ENCODE measurements around the gene KRT71. TPM values are rescaled to one million over a fixed set of nuclear protein-coding genes. Genes with fewer than 3 reads are reported as not detected.

KRT71 gene
- total RNA-seq, 1 experiment from 2014 or later: not detected

DNA sequence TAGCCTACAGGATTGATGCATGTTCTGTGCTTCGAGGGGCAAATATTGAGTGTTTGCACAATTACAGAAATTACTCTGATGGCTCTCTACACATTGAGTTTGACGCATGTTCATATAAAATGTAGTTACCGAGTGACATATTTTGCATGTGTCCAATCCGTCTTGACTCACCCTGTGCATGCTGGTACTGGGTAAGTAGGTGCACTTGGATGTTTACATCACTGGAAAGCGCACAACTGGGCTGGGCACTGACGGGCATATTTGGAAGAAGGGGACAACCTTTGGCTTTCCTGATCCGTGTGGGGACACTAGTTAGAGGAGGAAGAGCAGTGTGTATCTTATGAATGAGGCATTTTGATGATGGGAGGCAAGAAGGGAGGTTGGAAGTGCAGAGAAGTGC, 55.0 kb downstream of the KRT71 start:
- DNase-seq (ENCODE audit: low read depth): no peak

- peak; percentile 84 for DNase-seq (ENCODE audit: low read depth)
Measured at GRCh38 chr12:52496590-52497071, 56.3 kb downstream of the KRT71 start.

DNA sequence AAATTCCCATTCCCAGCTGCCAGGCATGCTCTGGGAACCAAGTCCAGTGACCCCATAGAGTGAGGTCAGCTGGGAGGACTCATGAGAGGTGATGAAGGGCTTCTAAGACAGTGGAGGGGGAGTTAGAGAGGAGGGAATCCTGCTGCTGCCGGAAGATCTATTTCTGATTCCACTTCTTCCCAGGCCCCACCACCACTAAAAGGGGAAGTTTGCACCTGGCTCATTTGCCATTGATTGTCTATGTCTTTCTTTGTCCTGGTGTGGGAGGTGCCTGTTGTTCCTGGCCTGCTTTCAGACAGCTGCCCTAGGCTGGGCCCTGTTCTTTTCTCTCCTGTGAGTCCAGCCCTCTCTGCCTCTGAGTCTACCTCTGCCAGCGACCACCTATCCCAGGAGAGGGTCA, 56.9 kb downstream of the KRT71 start:
- DNase-seq (ENCODE audit: low read depth): peak; percentile 4

GRCh38 chr12:52495389-52495788, 57.6 kb downstream of the KRT71 start:
- DNase-seq (ENCODE audit: low read depth): peak; percentile 32

DNA sequence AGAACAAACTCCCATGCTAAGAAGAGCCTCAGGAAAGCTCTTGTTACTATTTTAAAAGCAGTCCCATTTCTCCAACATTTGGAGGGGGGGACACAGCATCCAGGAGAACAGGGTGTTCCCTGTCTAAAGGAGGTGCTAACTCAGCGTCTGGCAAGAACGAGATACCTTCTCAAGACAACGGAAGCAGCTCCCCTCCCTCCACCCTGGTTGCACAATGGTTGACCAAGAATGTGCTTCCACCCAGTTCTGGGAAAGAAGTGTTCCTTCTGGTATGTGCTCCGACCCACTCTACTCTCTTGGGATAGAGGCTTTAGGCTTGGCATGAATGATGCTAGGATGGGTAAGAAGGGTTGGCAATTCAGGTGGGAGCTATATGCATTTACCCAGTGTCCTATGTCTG, 58.4 kb downstream of the KRT71 start:
- peak; percentile 6 for DNase-seq (ENCODE audit: low read depth)

DNA sequence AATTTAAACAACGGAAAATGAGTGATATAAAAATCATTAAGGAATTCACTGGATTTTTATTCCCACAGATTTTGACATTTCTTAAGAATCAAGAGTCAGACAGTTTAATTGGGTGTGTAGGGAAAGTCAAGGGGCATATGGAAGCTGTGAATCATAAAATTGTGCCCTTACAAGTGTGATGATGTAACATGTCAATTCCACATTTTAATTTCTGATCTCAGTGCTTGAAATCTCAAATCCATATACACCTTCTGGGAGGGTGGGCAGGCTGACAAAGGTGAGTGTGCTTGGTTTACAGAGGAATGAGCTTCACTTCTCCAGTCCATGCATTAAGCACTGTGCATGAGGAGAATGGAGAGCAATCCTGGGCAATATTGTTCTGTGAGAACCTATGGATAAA, 58.8 kb downstream of the KRT71 start:
- DNase-seq (ENCODE audit: low read depth): no peak

Other genes starting within 250 kb of the KRT71 start
- gene KRT83, start 231.7 kb downstream of the KRT71 start, total RNA-seq (2014; rRNA removed; shearing (Covaris generic)): 0.22 TPM in 1 of 2 replicates, not detected in the other
- not detected in 2 replicates for gene KRT85, start 185.7 kb downstream of the KRT71 start, total RNA-seq (2014; rRNA removed; shearing (Covaris generic))
- not detected in 2 replicates for gene KRT84, start 167.5 kb downstream of the KRT71 start, total RNA-seq (2014; rRNA removed; shearing (Covaris generic))
- gene KRT82, start 146.8 kb downstream of the KRT71 start, total RNA-seq (2014; rRNA removed; shearing (Covaris generic)): not detected in 2 replicates
- 0.02 TPM in 1 of 2 replicates, not detected in the other for gene KRT75, start 118.8 kb downstream of the KRT71 start, total RNA-seq (2014; rRNA removed; shearing (Covaris generic))
- not detected in 2 replicates for gene KRT6B, start 101.0 kb downstream of the KRT71 start, total RNA-seq (2014; rRNA removed; shearing (Covaris generic))
- gene KRT6C, start 79.3 kb downstream of the KRT71 start, total RNA-seq (2014; rRNA removed; shearing (Covaris generic)): not detected in 2 replicates
- gene KRT6A, start 59.9 kb downstream of the KRT71 start, total RNA-seq (2014; rRNA removed; shearing (Covaris generic)): not detected in 2 replicates
- not detected in 2 replicates for gene KRT5, start 32.8 kb downstream of the KRT71 start, total RNA-seq (2014; rRNA removed; shearing (Covaris generic))
- not detected in 2 replicates for gene KRT74, start 20.7 kb upstream of the KRT71 start, total RNA-seq (2014; rRNA removed; shearing (Covaris generic))
- not detected in 2 replicates for gene KRT72, start 48.3 kb upstream of the KRT71 start, total RNA-seq (2014; rRNA removed; shearing (Covaris generic))
- not detected in 2 replicates for gene KRT73, start 65.4 kb upstream of the KRT71 start, total RNA-seq (2014; rRNA removed; shearing (Covaris generic))
- not detected in 2 replicates for gene KRT2, start 99.1 kb upstream of the KRT71 start, total RNA-seq (2014; rRNA removed; shearing (Covaris generic))
- gene KRT1, start 127.3 kb upstream of the KRT71 start, total RNA-seq (2014; rRNA removed; shearing (Covaris generic)): not detected in 2 replicates
- gene KRT77, start 150.4 kb upstream of the KRT71 start, total RNA-seq (2014; rRNA removed; shearing (Covaris generic)): not detected in 2 replicates
- not detected in 2 replicates for gene KRT76, start 224.2 kb upstream of the KRT71 start, total RNA-seq (2014; rRNA removed; shearing (Covaris generic))
- gene KRT3, start 243.0 kb upstream of the KRT71 start, total RNA-seq (2014; rRNA removed; shearing (Covaris generic)): not detected in 2 replicates